Cortex of kidney (tissue), 1 donor: Measurements from ENCODE around the gene HPRT1.

ENCODE experiments used
- DNase-seq: peaks from one replicate; lab custom pipeline; 2025; lab: John Stamatoyannopoulos, UW

The HPRT1 gene

GRCh38 chrX:134476284-134476683 is 16.3 kb downstream of the HPRT1 start:
- DNase-seq = no peak

- DNase-seq = no peak
Measured at GRCh38 chrX:134478374-134478773, 18.4 kb downstream of the HPRT1 start.

GRCh38 chrX:134480061-134480460 is 20.1 kb downstream of the HPRT1 start:
- no peak for DNase-seq

GRCh38 chrX:134481339-134481738 is 21.4 kb downstream of the HPRT1 start:
- no peak for DNase-seq

GRCh38 chrX:134482371-134482770 is 22.4 kb downstream of the HPRT1 start:
- no peak for DNase-seq

- DNase-seq = no peak
Measured at GRCh38 chrX:134484039-134484438, 24.1 kb downstream of the HPRT1 start.

GRCh38 chrX:134501941-134502340 is 42.0 kb downstream of the HPRT1 start:
- DNase-seq = no peak

GRCh38 chrX:134502686-134503085 is 42.7 kb downstream of the HPRT1 start:
- no peak for DNase-seq

- no peak for DNase-seq
Measured at GRCh38 chrX:134512566-134512965, 52.6 kb downstream of the HPRT1 start.

GRCh38 chrX:134513091-134513490 is 53.1 kb downstream of the HPRT1 start:
- no peak for DNase-seq

- DNase-seq = no peak
Measured at GRCh38 chrX:134520860-134521390, 61.0 kb downstream of the HPRT1 start.

GRCh38 chrX:134524181-134524580 is 64.2 kb downstream of the HPRT1 start:
- no peak for DNase-seq

GRCh38 chrX:134525086-134525792 is 65.3 kb downstream of the HPRT1 start:
- DNase-seq = no peak

- DNase-seq = no peak
Measured at GRCh38 chrX:134526399-134526798, 66.4 kb downstream of the HPRT1 start.

GRCh38 chrX:134528960-134529359 is 69.0 kb downstream of the HPRT1 start:
- DNase-seq = no peak

- no peak for DNase-seq
Measured at GRCh38 chrX:134529481-134529880, 69.5 kb downstream of the HPRT1 start.

GRCh38 chrX:134530845-134531244 is 70.9 kb downstream of the HPRT1 start:
- DNase-seq = no peak

- no peak for DNase-seq
Measured at GRCh38 chrX:134533352-134533751, 73.4 kb downstream of the HPRT1 start.

GRCh38 chrX:134533952-134534351 is 74.0 kb downstream of the HPRT1 start:
- DNase-seq = no peak

- DNase-seq = no peak
Measured at GRCh38 chrX:134537179-134537955, 77.4 kb downstream of the HPRT1 start.

- no peak for DNase-seq
Measured at GRCh38 chrX:134538316-134538715, 78.4 kb downstream of the HPRT1 start.

GRCh38 chrX:134541906-134542305 is 81.9 kb downstream of the HPRT1 start:
- DNase-seq = no peak

- no peak for DNase-seq
Measured at GRCh38 chrX:134542485-134542884, 82.5 kb downstream of the HPRT1 start.
